HepG2 (cell line): ENCODE measurements around the gene CLTCL1. TPM values are rescaled to one million over a fixed set of nuclear protein-coding genes. Genes with fewer than 3 reads are reported as not detected.
A peak's percentile ranks its signal among the peaks of the same experiment; 100 is the strongest.

Source experiments
- BCL6 ChIP-seq: IDR thresholded peaks from 2 replicates; pipeline ENCODE4 v1.6.1; 2016; ENCODE audit warnings: missing genetic modification reagents, missing compliant biosample characterization
- FOSL2 ChIP-seq: sonication (generic); formaldehyde crosslinking; IDR thresholded peaks from 2 replicates; pipeline ENCODE4 v1.4.0; 2020; ENCODE audit warnings: missing genetic modification reagents
- FOXA3 ChIP-seq: IDR thresholded peaks from 2 replicates; pipeline ENCODE4 v1.6.1; 2016; ENCODE audit warnings: missing genetic modification reagents, missing compliant biosample characterization
- HDAC2 ChIP-seq: sonication (generic); formaldehyde crosslinking; IDR thresholded peaks from 2 replicates; pipeline ENCODE4 v1.4.0; 2020; ENCODE audit warnings: missing genetic modification reagents
- HNF4A ChIP-seq: sonication (generic); formaldehyde crosslinking; IDR thresholded peaks from 2 replicates; pipeline ENCODE4 v1.4.0; 2020; ENCODE audit warnings: missing genetic modification reagents
- MIXL1 ChIP-seq: IDR thresholded peaks from 2 replicates; pipeline ENCODE4 v1.6.1; 2016
- RARA ChIP-seq: IDR thresholded peaks from 2 replicates; pipeline ENCODE4 v1.6.1; 2016; ENCODE audit warnings: missing genetic modification reagents, missing compliant biosample characterization
- RELA ChIP-seq: sonication (generic); formaldehyde crosslinking; IDR thresholded peaks from 2 replicates; pipeline ENCODE4 v1.4.0; 2020; ENCODE audit warnings: missing genetic modification reagents
- SP5 ChIP-seq: IDR thresholded peaks from 2 replicates; pipeline ENCODE4 v1.6.1; 2016; ENCODE audit warnings: low read depth, borderline replicate concordance
- ZMYM3 ChIP-seq: sonication (generic); formaldehyde crosslinking; IDR thresholded peaks from 2 replicates; pipeline ENCODE4 v1.5.1; 2020; ENCODE audit warnings: mild to moderate bottlenecking, missing genetic modification reagents
- ZNF264 ChIP-seq: sonication (generic); formaldehyde crosslinking; IDR thresholded peaks from 2 replicates; pipeline ENCODE4 v1.4.0; 2020; ENCODE audit warnings: missing genetic modification reagents
- ZNF292 ChIP-seq: sonication (generic); formaldehyde crosslinking; IDR thresholded peaks from 2 replicates; pipeline ENCODE4 v1.8.1; 2022; ENCODE audit warnings: mild to moderate bottlenecking, low read depth, missing genetic modification reagents, borderline replicate concordance
- ZNF773 ChIP-seq: sonication (generic); formaldehyde crosslinking; IDR thresholded peaks from 2 replicates; pipeline ENCODE4 v1.4.0; 2020; ENCODE audit warnings: missing genetic modification reagents, borderline replicate concordance
- polyA plus RNA-seq, 8 experiments: library from polyadenylated mRNA; depleted of rRNA in 3 of 8; stranded (reverse) in 7 of 8; unstranded in 1 of 8; fragments of >200 nt; fragmentation: Illumina TruSeq in 4 of 8; extraction: Trizol in 4 of 8; gene quantifications; 2 replicates each; pipeline versions ENCODE4 v1.2.1 to v1.2.3, GENCODE V29; 2011 to 2016; ENCODE audit warnings: low read depth in 4 of 8, missing spikeins in 1 of 8, mixed read lengths in 1 of 8; ENCODE audit not compliant: insufficient read depth in 1 of 8
- total RNA-seq, 5 experiments: library from RNA; depleted of rRNA; stranded (reverse); fragments of >200 nt; fragmentation: Illumina TruSeq; extraction: Trizol; gene quantifications; 2 replicates each; pipeline ENCODE4 v1.2.3, GENCODE V29; 2016; ENCODE audit warnings: low read depth in 1 of 5
- TF ChIP-seq, protein P1 (sequence below): fragments of 450-650 bp; IDR thresholded peaks from 2 replicates; pipeline ENCODE4 v1.6.1; 2016
- TF ChIP-seq, protein P2 (sequence below): sonication (generic); formaldehyde crosslinking; conservative IDR thresholded peaks from 2 replicates; pipeline ENCODE4 v1.4.0; 2020; ENCODE audit warnings: mild to moderate bottlenecking, missing genetic modification reagents, moderate library complexity
- TF ChIP-seq, protein P3 (sequence below): sonication (generic); formaldehyde crosslinking; conservative IDR thresholded peaks from 2 replicates; pipeline ENCODE4 v1.4.0; 2020; ENCODE audit warnings: missing genetic modification reagents
- TF ChIP-seq, protein P4 (sequence below): IDR thresholded peaks from 2 replicates; pipeline ENCODE4 v1.6.1; 2016; ENCODE audit warnings: low read depth
- TF ChIP-seq, protein P5 (sequence below): sonication (generic); formaldehyde crosslinking; IDR thresholded peaks from 2 replicates; pipeline ENCODE4 v1.8.0; 2022; ENCODE audit warnings: mild to moderate bottlenecking, missing genetic modification reagents
- TF ChIP-seq, protein P6 (sequence below): sonication (generic); formaldehyde crosslinking; IDR thresholded peaks from 2 replicates; pipeline ENCODE4 v1.4.0; 2020; ENCODE audit warnings: mild to moderate bottlenecking, low read depth, missing genetic modification reagents

Gene CLTCL1
- total and polyA plus RNA-seq, 2 of the 13 experiments (the other 11 are each of a cell fraction or from before 2014, with no cell fraction given): 8.1 to 10.9 TPM

DNA sequence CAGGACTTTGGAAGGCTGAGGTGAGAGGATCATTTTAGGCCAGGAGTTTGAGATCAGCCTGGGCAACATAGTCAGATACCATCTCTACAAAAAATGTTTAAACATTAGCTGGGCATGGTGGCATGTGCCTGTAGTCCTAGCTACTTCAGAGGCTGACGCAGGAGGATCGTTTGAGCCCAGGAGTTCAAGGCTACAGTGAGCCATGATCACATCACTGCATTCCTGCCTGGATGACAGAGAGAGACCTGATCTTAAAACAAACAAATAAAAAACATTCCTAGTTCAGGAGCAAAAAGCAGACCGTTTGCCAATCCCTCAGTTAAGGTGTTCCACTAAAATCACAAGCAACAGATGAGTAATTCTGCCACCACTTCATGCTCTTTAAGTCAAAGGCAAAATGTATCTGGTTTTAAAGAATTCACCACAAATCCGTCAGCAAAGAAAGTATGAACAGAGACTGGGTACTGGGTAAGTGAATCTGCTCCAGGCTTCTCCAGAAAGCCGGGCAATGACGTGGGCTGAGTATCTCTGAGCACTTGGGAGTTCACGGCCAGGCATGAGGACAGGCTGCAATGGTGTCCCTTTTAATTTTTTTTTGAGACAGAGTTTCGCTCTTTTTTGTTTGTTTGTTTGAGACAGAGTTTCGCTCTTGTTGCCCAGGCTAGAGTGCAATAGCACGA lies 19.5 kb downstream of the CLTCL1 start (continued):
- TF ChIP-seq, protein P1, sequence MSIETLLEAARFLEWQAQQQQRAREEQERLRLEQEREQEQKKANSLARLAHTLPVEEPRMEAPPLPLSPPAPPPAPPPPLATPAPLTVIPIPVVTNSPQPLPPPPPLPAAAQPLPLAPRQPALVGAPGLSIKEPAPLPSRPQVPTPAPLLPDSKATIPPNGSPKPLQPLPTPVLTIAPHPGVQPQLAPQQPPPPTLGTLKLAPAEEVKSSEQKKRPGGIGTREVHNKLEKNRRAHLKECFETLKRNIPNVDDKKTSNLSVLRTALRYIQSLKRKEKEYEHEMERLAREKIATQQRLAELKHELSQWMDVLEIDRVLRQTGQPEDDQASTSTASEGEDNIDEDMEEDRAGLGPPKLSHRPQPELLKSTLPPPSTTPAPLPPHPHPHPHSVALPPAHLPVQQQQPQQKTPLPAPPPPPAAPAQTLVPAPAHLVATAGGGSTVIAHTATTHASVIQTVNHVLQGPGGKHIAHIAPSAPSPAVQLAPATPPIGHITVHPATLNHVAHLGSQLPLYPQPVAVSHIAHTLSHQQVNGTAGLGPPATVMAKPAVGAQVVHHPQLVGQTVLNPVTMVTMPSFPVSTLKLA: no peak
- TF ChIP-seq ZNF292 (CRISPR knock-in tag) (peak; percentile 53; the same call in 1 of the 2 replicates), ZNF264 (0 out of 2 replicates have a peak, but pooled peaks have one; percentile 53), RARA (CRISPR knock-in tag) (peak; percentile 65), HDAC2 (CRISPR knock-in tag) (peak; percentile 47; the same call in 1 of the 2 replicates), FOXA3 (CRISPR knock-in tag) (0 out of 2 replicates have a peak, but pooled peaks have one; percentile 16), MIXL1 (0 out of 2 replicates have a peak, but pooled peaks have one; percentile 44), ZNF773 (CRISPR knock-in tag) (no peak), RELA (CRISPR knock-in tag) (no peak), SP5 (CRISPR knock-in tag) (no peak), ZMYM3 (CRISPR knock-in tag) (peak; percentile 91), HNF4A (CRISPR knock-in tag) (peak; percentile 68), BCL6 (CRISPR knock-in tag) (peak; percentile 56; the same call in 1 of the 2 replicates), FOSL2 (CRISPR knock-in tag) (peak; percentile 72)
- TF ChIP-seq, protein P2, sequence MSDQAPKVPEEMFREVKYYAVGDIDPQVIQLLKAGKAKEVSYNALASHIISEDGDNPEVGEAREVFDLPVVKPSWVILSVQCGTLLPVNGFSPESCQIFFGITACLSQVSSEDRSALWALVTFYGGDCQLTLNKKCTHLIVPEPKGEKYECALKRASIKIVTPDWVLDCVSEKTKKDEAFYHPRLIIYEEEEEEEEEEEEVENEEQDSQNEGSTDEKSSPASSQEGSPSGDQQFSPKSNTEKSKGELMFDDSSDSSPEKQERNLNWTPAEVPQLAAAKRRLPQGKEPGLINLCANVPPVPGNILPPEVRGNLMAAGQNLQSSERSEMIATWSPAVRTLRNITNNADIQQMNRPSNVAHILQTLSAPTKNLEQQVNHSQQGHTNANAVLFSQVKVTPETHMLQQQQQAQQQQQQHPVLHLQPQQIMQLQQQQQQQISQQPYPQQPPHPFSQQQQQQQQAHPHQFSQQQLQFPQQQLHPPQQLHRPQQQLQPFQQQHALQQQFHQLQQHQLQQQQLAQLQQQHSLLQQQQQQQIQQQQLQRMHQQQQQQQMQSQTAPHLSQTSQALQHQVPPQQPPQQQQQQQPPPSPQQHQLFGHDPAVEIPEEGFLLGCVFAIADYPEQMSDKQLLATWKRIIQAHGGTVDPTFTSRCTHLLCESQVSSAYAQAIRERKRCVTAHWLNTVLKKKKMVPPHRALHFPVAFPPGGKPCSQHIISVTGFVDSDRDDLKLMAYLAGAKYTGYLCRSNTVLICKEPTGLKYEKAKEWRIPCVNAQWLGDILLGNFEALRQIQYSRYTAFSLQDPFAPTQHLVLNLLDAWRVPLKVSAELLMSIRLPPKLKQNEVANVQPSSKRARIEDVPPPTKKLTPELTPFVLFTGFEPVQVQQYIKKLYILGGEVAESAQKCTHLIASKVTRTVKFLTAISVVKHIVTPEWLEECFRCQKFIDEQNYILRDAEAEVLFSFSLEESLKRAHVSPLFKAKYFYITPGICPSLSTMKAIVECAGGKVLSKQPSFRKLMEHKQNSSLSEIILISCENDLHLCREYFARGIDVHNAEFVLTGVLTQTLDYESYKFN: peak; percentile 80
- TF ChIP-seq, protein P3, sequence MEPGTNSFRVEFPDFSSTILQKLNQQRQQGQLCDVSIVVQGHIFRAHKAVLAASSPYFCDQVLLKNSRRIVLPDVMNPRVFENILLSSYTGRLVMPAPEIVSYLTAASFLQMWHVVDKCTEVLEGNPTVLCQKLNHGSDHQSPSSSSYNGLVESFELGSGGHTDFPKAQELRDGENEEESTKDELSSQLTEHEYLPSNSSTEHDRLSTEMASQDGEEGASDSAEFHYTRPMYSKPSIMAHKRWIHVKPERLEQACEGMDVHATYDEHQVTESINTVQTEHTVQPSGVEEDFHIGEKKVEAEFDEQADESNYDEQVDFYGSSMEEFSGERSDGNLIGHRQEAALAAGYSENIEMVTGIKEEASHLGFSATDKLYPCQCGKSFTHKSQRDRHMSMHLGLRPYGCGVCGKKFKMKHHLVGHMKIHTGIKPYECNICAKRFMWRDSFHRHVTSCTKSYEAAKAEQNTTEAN (CRISPR knock-in tag): peak; percentile 47; the same call in 1 of the 2 replicates
- TF ChIP-seq, protein P4, sequence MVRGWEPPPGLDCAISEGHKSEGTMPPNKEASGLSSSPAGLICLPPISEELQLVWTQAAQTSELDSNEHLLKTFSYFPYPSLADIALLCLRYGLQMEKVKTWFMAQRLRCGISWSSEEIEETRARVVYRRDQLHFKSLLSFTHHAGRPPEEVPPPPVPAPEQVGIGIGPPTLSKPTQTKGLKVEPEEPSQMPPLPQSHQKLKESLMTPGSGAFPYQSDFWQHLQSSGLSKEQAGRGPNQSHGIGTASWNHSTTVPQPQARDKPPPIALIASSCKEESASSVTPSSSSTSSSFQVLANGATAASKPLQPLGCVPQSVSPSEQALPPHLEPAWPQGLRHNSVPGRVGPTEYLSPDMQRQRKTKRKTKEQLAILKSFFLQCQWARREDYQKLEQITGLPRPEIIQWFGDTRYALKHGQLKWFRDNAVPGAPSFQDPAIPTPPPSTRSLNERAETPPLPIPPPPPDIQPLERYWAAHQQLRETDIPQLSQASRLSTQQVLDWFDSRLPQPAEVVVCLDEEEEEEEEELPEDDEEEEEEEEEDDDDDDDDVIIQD (CRISPR knock-in tag): peak; percentile 59; the same call in 1 of the 2 replicates
- TF ChIP-seq, protein P5, sequence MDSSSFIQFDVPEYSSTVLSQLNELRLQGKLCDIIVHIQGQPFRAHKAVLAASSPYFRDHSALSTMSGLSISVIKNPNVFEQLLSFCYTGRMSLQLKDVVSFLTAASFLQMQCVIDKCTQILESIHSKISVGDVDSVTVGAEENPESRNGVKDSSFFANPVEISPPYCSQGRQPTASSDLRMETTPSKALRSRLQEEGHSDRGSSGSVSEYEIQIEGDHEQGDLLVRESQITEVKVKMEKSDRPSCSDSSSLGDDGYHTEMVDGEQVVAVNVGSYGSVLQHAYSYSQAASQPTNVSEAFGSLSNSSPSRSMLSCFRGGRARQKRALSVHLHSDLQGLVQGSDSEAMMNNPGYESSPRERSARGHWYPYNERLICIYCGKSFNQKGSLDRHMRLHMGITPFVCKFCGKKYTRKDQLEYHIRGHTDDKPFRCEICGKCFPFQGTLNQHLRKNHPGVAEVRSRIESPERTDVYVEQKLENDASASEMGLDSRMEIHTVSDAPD (CRISPR knock-in tag): no peak
- TF ChIP-seq, protein P6, sequence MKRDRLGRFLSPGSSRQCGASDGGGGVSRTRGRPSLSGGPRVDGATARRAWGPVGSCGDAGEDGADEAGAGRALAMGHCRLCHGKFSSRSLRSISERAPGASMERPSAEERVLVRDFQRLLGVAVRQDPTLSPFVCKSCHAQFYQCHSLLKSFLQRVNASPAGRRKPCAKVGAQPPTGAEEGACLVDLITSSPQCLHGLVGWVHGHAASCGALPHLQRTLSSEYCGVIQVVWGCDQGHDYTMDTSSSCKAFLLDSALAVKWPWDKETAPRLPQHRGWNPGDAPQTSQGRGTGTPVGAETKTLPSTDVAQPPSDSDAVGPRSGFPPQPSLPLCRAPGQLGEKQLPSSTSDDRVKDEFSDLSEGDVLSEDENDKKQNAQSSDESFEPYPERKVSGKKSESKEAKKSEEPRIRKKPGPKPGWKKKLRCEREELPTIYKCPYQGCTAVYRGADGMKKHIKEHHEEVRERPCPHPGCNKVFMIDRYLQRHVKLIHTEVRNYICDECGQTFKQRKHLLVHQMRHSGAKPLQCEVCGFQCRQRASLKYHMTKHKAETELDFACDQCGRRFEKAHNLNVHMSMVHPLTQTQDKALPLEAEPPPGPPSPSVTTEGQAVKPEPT (CRISPR knock-in tag): peak; percentile 85; the same call in 1 of the 2 replicates
